GM12891 (cell line): Measurements from ENCODE around the gene OXER1.

ENCODE experiments used
- DNase-seq: peaks from one replicate; pipeline ENCODE4 v3.0.0; 2011; ENCODE audit warnings: low spot score; ENCODE audit not compliant: insufficient read length
- FAIRE-seq: peaks from 2 replicates; lab custom pipeline; 2011; peaks lifted over from hg19 to GRCh38; lab: Jason Lieb, UNC
- PAX5 ChIP-seq: IDR thresholded peaks from 2 replicates; pipeline ENCODE4 v1.6.1; 2011; ENCODE audit warnings: low read length, moderate library complexity, mild to moderate bottlenecking; ENCODE audit not compliant: insufficient read depth, severe bottlenecking
- POLR2A ChIP-seq: IDR thresholded peaks from 2 replicates; pipeline ENCODE4 v1.6.1; 2011; ENCODE audit warnings: low read depth, low read length, control low read depth
- POLR2AphosphoS5 ChIP-seq: IDR thresholded peaks from 2 replicates; pipeline ENCODE4 v1.6.1; 2011; ENCODE audit warnings: low read depth, low read length, control low read depth
- POU2F2 ChIP-seq: IDR thresholded peaks from 2 replicates; pipeline ENCODE4 v1.6.1; 2011; ENCODE audit warnings: low read depth, mild to moderate bottlenecking, control low read depth, low read length, moderate library complexity
- SPI1 ChIP-seq: IDR thresholded peaks from 2 replicates; pipeline ENCODE4 v1.6.1; 2011; ENCODE audit warnings: low read depth, low read length, control low read depth
- TAF1 ChIP-seq: IDR thresholded peaks from 2 replicates; pipeline ENCODE4 v1.6.1; 2011; ENCODE audit warnings: low read depth, low read length, control low read depth

Gene OXER1

DNA sequence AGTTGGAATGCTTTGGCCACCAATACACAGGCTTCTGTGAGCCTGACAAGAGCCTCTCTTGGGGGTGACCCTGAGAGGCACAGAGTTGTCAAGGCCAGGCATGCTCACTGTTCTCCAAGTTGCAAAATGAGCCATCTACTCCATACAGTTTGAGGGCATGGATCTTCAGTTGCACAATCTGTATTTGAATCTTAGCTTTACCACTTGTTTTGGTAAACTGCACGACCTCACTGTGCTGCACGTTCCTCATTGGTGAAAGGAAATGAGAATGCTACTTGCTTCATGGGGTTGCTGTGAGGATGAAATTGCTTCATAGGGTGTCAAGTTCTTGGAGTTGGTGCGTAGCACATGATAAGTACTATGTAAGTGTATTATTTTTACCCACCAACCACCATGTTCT, 40.4 kb upstream of the OXER1 start:
- peak; percentile 65 for FAIRE-seq
- TF ChIP-seq POLR2AphosphoS5 (no peak), TAF1 (no peak), POLR2A (no peak)
- no peak for DNase-seq

DNA sequence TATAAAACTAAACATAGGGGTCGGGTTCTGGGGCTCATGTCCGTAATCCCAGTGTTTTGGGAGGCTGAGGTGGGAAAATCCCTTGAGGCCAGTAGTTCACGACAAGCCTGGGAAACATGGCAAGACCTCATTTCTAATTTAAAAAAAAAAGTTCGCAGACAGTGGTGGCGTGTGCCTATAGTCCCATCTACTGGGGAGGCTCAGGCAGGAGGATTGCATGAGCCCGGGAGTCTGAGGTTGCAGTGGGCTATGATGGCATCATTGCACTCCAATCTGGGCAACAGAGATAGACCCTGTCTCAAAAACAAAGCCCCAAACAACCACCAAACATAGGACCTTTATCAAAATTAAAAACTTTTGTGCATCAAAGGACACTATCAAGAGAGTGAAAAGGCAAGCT, 38.2 kb upstream of the OXER1 start:
- FAIRE-seq, result no peak
- no peak for DNase-seq
- TF ChIP-seq SPI1 (no peak), PAX5 (no peak), POLR2AphosphoS5 (no peak), TAF1 (no peak), POU2F2 (no peak), POLR2A (no peak)

GRCh38 chr2:42801381-42801780, 37.4 kb upstream of the OXER1 start:
- no peak for TF ChIP-seq POU2F2
- no peak for TF ChIP-seq TAF1
- TF ChIP-seq POLR2AphosphoS5, result no peak
- no peak for TF ChIP-seq SPI1
- TF ChIP-seq PAX5, result no peak
- no peak for TF ChIP-seq POLR2A
- FAIRE-seq, result no peak
- DNase-seq, result no peak

- TF ChIP-seq TAF1 (no peak), PAX5 (no peak), POU2F2 (no peak), POLR2A (no peak), SPI1 (no peak), POLR2AphosphoS5 (no peak)
- DNase-seq, result no peak
- FAIRE-seq, result no peak
These were observed 37.0 kb upstream of the OXER1 start for GRCh38 chr2:42800981-42801380.

- DNase-seq (no peak), FAIRE-seq (no peak)
- TF ChIP-seq SPI1 (no peak), POLR2AphosphoS5 (no peak), POLR2A (no peak), POU2F2 (no peak), PAX5 (no peak), TAF1 (no peak)
These were observed 36.6 kb upstream of the OXER1 start for GRCh38 chr2:42800461-42800962.

DNA sequence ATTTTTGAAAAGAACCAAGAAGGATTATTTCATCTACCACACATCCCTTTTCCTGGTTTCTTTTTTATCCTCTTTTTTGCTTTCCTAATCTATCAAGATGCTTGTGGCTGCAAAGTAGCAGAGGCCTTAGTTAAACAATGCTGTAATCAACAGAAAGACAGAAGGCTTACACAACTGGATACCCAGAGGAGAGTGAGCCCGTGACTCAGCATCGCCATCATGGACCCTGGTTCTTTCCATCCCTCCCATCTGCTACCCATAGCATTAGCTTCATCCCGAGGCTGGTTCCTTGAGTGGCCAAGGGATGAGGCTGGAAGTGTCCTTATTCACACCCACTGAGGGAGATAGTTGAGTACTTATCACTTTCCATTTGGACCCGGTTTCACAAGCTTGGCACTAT, 35.9 kb upstream of the OXER1 start:
- TF ChIP-seq PAX5, result no peak
- no peak for TF ChIP-seq POLR2A
- no peak for TF ChIP-seq POLR2AphosphoS5
- TF ChIP-seq TAF1, result no peak
- no peak for TF ChIP-seq SPI1
- no peak for TF ChIP-seq POU2F2
- FAIRE-seq (no peak), DNase-seq (no peak)

DNA sequence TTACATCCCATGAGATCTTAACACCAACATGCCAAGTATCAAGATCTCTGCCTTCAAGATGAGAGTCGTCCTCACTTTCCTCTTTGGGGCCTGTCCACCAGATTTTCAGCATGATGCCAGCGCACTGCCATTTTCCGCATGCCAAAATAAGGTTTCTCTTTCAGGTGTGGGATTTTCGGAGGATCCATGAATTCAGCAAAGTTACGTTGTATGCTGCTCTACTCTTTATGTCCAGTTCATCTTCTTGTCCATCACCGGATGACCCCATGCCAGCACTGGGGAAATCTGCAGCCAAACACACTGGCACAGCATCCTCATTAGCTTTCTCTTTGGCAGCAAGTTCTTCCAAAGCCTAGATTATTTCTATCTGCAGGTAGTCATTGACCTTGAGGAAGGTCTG, 33.3 kb upstream of the OXER1 start:
- FAIRE-seq (no peak), DNase-seq (no peak)
- TF ChIP-seq POLR2AphosphoS5 (no peak), PAX5 (no peak), TAF1 (no peak), POLR2A (no peak), POU2F2 (no peak), SPI1 (no peak)

DNA sequence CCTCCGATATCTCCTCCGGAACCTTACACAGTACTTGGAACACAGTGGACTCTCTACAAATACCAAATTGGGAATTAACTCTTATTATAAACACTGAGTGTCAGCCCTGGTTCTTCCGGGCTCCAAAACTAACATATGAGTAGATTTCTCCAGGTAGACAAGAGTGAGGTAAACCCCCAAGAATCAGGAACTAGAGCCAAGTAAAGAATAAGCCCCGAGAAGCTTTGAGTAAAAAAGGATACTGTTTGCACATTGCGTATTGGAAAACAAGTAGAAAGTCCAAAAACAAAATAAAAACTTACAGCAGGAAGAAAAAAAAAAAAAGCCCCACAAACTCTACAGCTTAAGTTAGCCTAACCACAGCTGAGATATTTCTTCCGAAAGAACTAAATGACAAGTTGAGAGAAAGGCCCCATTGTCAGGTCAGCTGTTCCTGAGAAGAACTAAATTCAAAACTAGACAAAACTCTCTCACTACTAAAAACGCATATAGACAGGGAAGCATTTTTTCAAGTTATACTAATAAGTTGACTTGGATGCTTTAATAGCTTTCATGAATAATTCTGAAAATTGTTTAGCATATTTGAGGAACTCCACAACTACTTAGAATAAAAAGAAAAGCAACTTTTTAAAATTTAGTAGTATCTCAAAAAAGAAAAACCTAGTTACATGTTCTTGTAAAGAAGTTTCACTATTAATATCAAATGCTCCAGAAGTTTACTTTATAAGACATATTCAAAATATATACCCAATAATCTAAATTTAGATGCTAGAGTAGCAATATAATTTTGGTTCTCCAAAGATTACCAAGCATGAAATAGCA, 32.7 kb upstream of the OXER1 start:
- no peak for TF ChIP-seq POU2F2
- no peak for TF ChIP-seq SPI1
- no peak for TF ChIP-seq TAF1
- TF ChIP-seq POLR2A, result no peak
- no peak for TF ChIP-seq POLR2AphosphoS5
- TF ChIP-seq PAX5, result no peak
- FAIRE-seq (no peak), DNase-seq (peak; percentile 31)

- DNase-seq, result no peak
- 0 out of 2 replicates have a peak, but pooled peaks have one; percentile 22 for TF ChIP-seq SPI1
- TF ChIP-seq POU2F2, result 0 out of 2 replicates have a peak, but pooled peaks have one; percentile 70
- no peak for TF ChIP-seq PAX5
- TF ChIP-seq TAF1, result peak; percentile 90
- TF ChIP-seq POLR2A, result peak; percentile 79
- TF ChIP-seq POLR2AphosphoS5, result peak; percentile 61; the same call in 1 of the 2 replicates
- peak; percentile 82 for FAIRE-seq
These were observed 31.9 kb upstream of the OXER1 start for GRCh38 chr2:42795841-42796301.
